HUES48 (cell line): ENCODE measurements around the gene RAD1.
A peak's percentile ranks its signal among the peaks of the same experiment; 100 is the strongest.

Source experiments
- H3K27ac ChIP-seq: one replicate; pipeline ENCODE4 v1.7.0; 2013; ENCODE audit warnings: low read depth, low read length, inconsistent platforms
- H3K27me3 ChIP-seq: 2 replicates; pipeline ENCODE4 v1.6.1; 2013; ENCODE audit warnings: mild to moderate bottlenecking, low read length; ENCODE audit not compliant: control insufficient read depth, insufficient read depth
- H3K36me3 ChIP-seq: 2 replicates; pipeline ENCODE4 v1.6.1; 2013; ENCODE audit warnings: low read length; ENCODE audit not compliant: control insufficient read depth, insufficient read depth
- H3K4me1 ChIP-seq: 2 replicates; pipeline ENCODE4 v1.6.1; 2013; ENCODE audit warnings: mild to moderate bottlenecking, low read length; ENCODE audit not compliant: control insufficient read depth, insufficient read depth
- H3K4me3 ChIP-seq: 2 replicates; pipeline ENCODE4 v1.5.1; 2013; ENCODE audit warnings: mild to moderate bottlenecking, low read depth, low read length
- H3K9ac ChIP-seq: 2 replicates; pipeline ENCODE4 v1.6.1; 2013; ENCODE audit warnings: mild to moderate bottlenecking, low read depth, low read length, moderate library complexity
- H3K9me3 ChIP-seq: 2 replicates; pipeline ENCODE4 v1.6.1; 2013; ENCODE audit warnings: low read length; ENCODE audit not compliant: control insufficient read depth, insufficient read depth

The RAD1 gene

GRCh38 chr5:34915139-34915855, at the start of gene RAD1, which contains the start of gene BRIX1:
TSS of gene RAD1 (minus strand) at chr5:34915504. CDS start at chr5:34914892, 612 bp downstream.
TSS of gene BRIX1 (plus strand) at chr5:34915711. CDS start at chr5:34915739, 28 bp downstream.
- H3K27me3 ChIP-seq = no peaks in the 10 kb centered on the region
- H3K27ac ChIP-seq = peak within 1 kb of the TSS; percentile 98
- H3K9me3 ChIP-seq = no peaks in the 10 kb centered on the region
- H3K4me1 ChIP-seq = peaks cover 13% of the 10 kb centered on the region; the same call in 1 of the 2 replicates
- H3K9ac ChIP-seq = peak within 1 kb of the TSS; percentile 99
- H3K36me3 ChIP-seq = peaks cover 58% of the 10 kb centered on the region
- peak within 1 kb of the TSS; percentile 99 for H3K4me3 ChIP-seq

GRCh38 chr5:34959323-34959722, 44.0 kb upstream of the RAD1 start:
- Histone ChIP-seq H3K4me1 (no peaks in the 10 kb centered on the region), H3K9me3 (no peaks in the 10 kb centered on the region), H3K4me3 (no peak overlapping the region), H3K27me3 (no peaks in the 10 kb centered on the region), H3K36me3 (peaks cover 12% of the 10 kb centered on the region), H3K27ac (no peak overlapping the region), H3K9ac (no peak overlapping the region)

GRCh38 chr5:34957857-34958690, 42.8 kb upstream of the RAD1 start:
- H3K27me3 ChIP-seq = no peaks in the 10 kb centered on the region
- no peak overlapping the region for H3K27ac ChIP-seq
- no peaks in the 10 kb centered on the region for H3K9me3 ChIP-seq
- no peak overlapping the region for H3K4me3 ChIP-seq
- H3K9ac ChIP-seq = no peak overlapping the region
- H3K36me3 ChIP-seq = peaks cover 22% of the 10 kb centered on the region
- no peaks in the 10 kb centered on the region for H3K4me1 ChIP-seq

DNA sequence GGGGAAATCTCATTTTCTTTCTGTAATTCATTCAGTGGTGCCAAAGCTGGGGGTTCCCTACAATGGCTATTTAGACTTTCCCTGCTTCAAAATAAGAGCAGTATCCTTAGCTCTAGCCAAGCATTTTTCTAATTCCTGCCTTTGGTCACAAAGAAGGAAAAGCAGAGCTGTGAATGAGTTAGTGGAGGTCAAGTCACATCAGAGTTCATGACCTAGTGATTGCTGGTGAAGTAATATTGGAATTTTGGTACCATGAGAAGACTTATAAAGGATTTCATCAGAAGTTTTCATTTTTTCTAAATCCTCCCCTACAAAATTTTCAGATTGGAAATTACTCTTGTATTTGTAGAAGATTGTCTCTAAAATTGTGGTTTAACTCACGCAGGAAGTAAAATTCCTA, 42.0 kb upstream of the RAD1 start:
- Histone ChIP-seq H3K27me3 (no peaks in the 10 kb centered on the region), H3K4me1 (no peaks in the 10 kb centered on the region), H3K9me3 (no peaks in the 10 kb centered on the region), H3K4me3 (no peak overlapping the region), H3K9ac (no peak overlapping the region), H3K27ac (no peak overlapping the region), H3K36me3 (peaks cover 28% of the 10 kb centered on the region)

- Histone ChIP-seq H3K27me3 (no peaks in the 10 kb centered on the region), H3K4me3 (no peak overlapping the region), H3K9me3 (no peaks in the 10 kb centered on the region), H3K36me3 (peaks cover 89% of the 10 kb centered on the region), H3K27ac (no peak overlapping the region), H3K4me1 (no peaks in the 10 kb centered on the region), H3K9ac (no peak overlapping the region)
Measured at GRCh38 chr5:34944460-34945047, 29.2 kb upstream of the RAD1 start.

- H3K27me3 ChIP-seq = no peaks in the 10 kb centered on the region
- no peak overlapping the region for H3K27ac ChIP-seq
- H3K4me1 ChIP-seq = no peaks in the 10 kb centered on the region
- H3K4me3 ChIP-seq = no peak overlapping the region
- H3K9ac ChIP-seq = no peak overlapping the region
- H3K36me3 ChIP-seq = peaks cover 87% of the 10 kb centered on the region
- no peaks in the 10 kb centered on the region for H3K9me3 ChIP-seq
Measured at GRCh38 chr5:34944044-34944443, 28.7 kb upstream of the RAD1 start.

GRCh38 chr5:34941936-34942335, 26.6 kb upstream of the RAD1 start:
- no peak overlapping the region for H3K4me3 ChIP-seq
- H3K36me3 ChIP-seq = peaks cover 93% of the 10 kb centered on the region
- H3K4me1 ChIP-seq = no peaks in the 10 kb centered on the region
- H3K27me3 ChIP-seq = no peaks in the 10 kb centered on the region
- no peaks in the 10 kb centered on the region for H3K9me3 ChIP-seq
- H3K27ac ChIP-seq = no peak overlapping the region
- H3K9ac ChIP-seq = no peak overlapping the region

DNA sequence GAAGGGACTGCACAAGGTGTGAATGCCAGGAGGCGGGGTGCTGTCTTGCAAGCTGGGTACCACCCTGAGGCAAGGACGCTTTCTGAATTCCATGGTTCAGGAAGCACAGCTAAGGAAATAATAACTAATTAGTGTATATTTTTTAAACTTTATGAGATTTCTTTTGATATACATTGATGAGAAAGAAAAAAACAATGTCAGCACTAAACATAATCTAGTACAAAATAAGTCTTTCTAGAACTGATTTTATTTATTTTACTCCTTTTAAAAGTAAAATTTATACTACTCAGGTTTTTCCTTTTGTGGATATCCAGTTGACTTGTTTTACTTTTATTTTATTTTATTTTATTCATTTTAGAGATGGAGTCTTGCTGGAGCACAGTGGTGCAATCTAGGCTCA, 17.6 kb upstream of the RAD1 start:
- no peak overlapping the region for H3K27ac ChIP-seq
- H3K27me3 ChIP-seq = no peaks in the 10 kb centered on the region
- H3K4me3 ChIP-seq = no peak overlapping the region
- peaks cover 11% of the 10 kb centered on the region for H3K4me1 ChIP-seq
- H3K9ac ChIP-seq = no peak overlapping the region
- H3K36me3 ChIP-seq = peaks cover 30% of the 10 kb centered on the region
- no peaks in the 10 kb centered on the region for H3K9me3 ChIP-seq

DNA sequence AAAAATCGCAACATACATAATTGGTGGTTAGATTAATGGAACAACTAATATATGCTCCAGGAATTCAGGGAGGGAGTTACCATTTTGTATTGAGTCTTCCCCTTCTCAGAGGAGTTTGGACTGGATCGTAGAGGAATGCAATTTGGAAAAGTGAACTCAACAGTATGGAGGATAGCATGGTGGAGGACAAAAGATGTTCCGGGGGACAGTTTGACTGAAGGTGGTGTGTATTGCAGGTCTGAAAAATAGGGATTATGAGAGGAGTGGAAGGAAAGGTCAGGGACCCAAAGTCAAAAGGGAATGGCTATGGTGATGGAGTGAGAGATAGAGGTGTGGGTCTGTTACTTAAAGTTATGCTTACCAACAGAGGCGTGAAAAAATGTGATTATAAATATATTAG, 15.6 kb upstream of the RAD1 start:
- no peak overlapping the region for H3K27ac ChIP-seq
- peaks cover 26% of the 10 kb centered on the region for H3K36me3 ChIP-seq
- H3K9ac ChIP-seq = peak overlapping the region; percentile 81; the same call in 1 of the 2 replicates
- no peaks in the 10 kb centered on the region for H3K27me3 ChIP-seq
- no peaks in the 10 kb centered on the region for H3K9me3 ChIP-seq
- H3K4me1 ChIP-seq = peaks cover 11% of the 10 kb centered on the region
- peak overlapping the region; percentile 83 for H3K4me3 ChIP-seq

GRCh38 chr5:34930462-34930844, 15.1 kb upstream of the RAD1 start:
- H3K4me3 ChIP-seq = peak overlapping the region; percentile 83
- peak overlapping the region; percentile 87 for H3K27ac ChIP-seq
- no peaks in the 10 kb centered on the region for H3K27me3 ChIP-seq
- peaks cover 11% of the 10 kb centered on the region for H3K4me1 ChIP-seq
- peak overlapping the region; percentile 81 for H3K9ac ChIP-seq
- H3K9me3 ChIP-seq = no peaks in the 10 kb centered on the region
- peaks cover 26% of the 10 kb centered on the region for H3K36me3 ChIP-seq
